Activated naive CD4-positive, alpha-beta T cell treated with anti-CD3 and anti-CD28 coated beads, Interleukin-2, amount 50 U/mL, for 16 hours (primary cell): ENCODE measurements around the gene EIF4G3.
A peak's percentile ranks its signal among the peaks of the same experiment; 100 is the strongest.
"Not testable (repeated sequence)": the region's sequence is repeated elsewhere in the genome, so short reads cannot be mapped to it uniquely, and the experiment has no call there.

Experiments
- DNase-seq: peaks from one replicate; pipeline ENCODE4 v3.0.0-alpha.2; 2020

The EIF4G3 gene

GRCh38 chr1:21176586-21177555 lies at the start of gene EIF4G3:
EIF4G3 (minus strand) TSS chr1:21176897; CDS start chr1:21002742, 174,155 bp downstream.
- DNase-seq: peak; percentile 100

GRCh38 chr1:21225065-21225464 lies 48.4 kb upstream of the EIF4G3 start:
- no peak for DNase-seq

- no peak for DNase-seq
These were observed 44.1 kb upstream of the EIF4G3 start for GRCh38 chr1:21220815-21221214.

GRCh38 chr1:21219674-21220073 lies 43.0 kb upstream of the EIF4G3 start:
- DNase-seq: no peak

- DNase-seq: peak; percentile 42
These were observed 41.3 kb upstream of the EIF4G3 start for GRCh38 chr1:21217812-21218596.

- DNase-seq: peak; percentile 74
These were observed 40.4 kb upstream of the EIF4G3 start for GRCh38 chr1:21216835-21217811.

- no peak for DNase-seq
These were observed 35.4 kb upstream of the EIF4G3 start for GRCh38 chr1:21212126-21212525.

GRCh38 chr1:21208137-21208700 lies 31.5 kb upstream of the EIF4G3 start:
- DNase-seq: not testable (repeated sequence)

GRCh38 chr1:21206117-21206516 lies 29.4 kb upstream of the EIF4G3 start:
- DNase-seq: no peak

GRCh38 chr1:21205416-21205815 lies 28.7 kb upstream of the EIF4G3 start:
- DNase-seq: no peak

- no peak for DNase-seq
These were observed 25.0 kb upstream of the EIF4G3 start for GRCh38 chr1:21201650-21202049.

GRCh38 chr1:21201238-21201637 lies 24.5 kb upstream of the EIF4G3 start:
- not testable (repeated sequence) for DNase-seq

GRCh38 chr1:21200767-21201166 lies 24.1 kb upstream of the EIF4G3 start:
- DNase-seq: no peak

GRCh38 chr1:21198929-21199328 lies 22.2 kb upstream of the EIF4G3 start:
- DNase-seq: no peak

- DNase-seq: no peak
These were observed 16.2 kb upstream of the EIF4G3 start for GRCh38 chr1:21192871-21193270.

GRCh38 chr1:21192284-21192683 lies 15.6 kb upstream of the EIF4G3 start:
- no peak for DNase-seq

- DNase-seq: not testable (repeated sequence)
These were observed 14.1 kb upstream of the EIF4G3 start for GRCh38 chr1:21190771-21191170.

GRCh38 chr1:21189906-21190500 lies 13.3 kb upstream of the EIF4G3 start:
- no peak for DNase-seq

- DNase-seq: no peak
These were observed 12.7 kb upstream of the EIF4G3 start for GRCh38 chr1:21189421-21189820.

- no peak for DNase-seq
These were observed 11.5 kb upstream of the EIF4G3 start for GRCh38 chr1:21188235-21188634.

GRCh38 chr1:21185221-21185731 lies 8.6 kb upstream of the EIF4G3 start:
- no peak for DNase-seq
